ENCODE data around the gene MMAB.

Gene MMAB

DNA sequence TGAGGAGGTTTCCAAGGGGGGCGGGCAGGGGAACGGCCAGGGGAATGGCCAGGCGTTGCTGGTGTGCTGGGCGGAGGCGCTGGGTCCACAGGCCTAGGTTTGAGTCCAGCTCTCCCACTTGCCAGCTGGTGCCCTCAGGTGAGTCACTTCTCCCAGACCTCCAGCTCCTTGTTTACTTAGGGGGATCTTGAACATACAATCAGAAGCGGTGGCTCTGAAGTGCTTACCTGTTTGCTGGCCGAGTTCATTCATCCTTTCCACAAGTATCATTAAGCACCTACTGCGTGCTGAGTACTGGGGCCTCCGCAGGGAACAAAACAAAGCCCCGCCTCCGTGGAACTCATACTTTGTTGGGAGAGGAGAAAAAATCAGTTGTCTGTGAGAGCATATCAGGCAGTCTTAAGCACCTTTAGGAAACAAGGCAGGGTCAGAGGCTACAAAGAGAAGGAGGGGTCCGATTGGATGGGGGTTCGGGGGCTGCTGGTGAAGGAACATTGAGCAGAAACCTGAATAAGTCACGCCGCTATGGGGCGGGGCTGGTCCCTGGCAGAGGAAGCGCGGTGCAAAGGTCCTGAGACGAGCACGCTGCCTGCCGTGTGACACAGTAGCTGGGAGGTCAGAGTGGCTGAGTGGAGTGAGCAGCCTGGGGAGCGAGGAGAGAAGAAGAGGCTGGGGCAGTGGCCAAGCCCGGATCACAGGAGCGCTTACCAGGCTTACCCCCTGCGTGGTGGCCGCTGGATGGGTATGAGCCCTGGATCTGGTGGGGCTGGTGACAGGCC lies 15.3 kb upstream of the MMAB start:
- H3K4me3 ChIP-seq (ENCODE audit: control insufficient read depth, low read depth, low read length), result no peak overlapping the region
- TF ChIP-seq, protein P1, sequence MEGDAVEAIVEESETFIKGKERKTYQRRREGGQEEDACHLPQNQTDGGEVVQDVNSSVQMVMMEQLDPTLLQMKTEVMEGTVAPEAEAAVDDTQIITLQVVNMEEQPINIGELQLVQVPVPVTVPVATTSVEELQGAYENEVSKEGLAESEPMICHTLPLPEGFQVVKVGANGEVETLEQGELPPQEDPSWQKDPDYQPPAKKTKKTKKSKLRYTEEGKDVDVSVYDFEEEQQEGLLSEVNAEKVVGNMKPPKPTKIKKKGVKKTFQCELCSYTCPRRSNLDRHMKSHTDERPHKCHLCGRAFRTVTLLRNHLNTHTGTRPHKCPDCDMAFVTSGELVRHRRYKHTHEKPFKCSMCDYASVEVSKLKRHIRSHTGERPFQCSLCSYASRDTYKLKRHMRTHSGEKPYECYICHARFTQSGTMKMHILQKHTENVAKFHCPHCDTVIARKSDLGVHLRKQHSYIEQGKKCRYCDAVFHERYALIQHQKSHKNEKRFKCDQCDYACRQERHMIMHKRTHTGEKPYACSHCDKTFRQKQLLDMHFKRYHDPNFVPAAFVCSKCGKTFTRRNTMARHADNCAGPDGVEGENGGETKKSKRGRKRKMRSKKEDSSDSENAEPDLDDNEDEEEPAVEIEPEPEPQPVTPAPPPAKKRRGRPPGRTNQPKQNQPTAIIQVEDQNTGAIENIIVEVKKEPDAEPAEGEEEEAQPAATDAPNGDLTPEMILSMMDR (conservative IDR thresholded peaks at IDR 0.05; ENCODE audit: control insufficient read depth, insufficient read depth, low read depth, low read length), result no peak
- no peak for DNase-seq (ENCODE audit: low read depth)

DNA sequence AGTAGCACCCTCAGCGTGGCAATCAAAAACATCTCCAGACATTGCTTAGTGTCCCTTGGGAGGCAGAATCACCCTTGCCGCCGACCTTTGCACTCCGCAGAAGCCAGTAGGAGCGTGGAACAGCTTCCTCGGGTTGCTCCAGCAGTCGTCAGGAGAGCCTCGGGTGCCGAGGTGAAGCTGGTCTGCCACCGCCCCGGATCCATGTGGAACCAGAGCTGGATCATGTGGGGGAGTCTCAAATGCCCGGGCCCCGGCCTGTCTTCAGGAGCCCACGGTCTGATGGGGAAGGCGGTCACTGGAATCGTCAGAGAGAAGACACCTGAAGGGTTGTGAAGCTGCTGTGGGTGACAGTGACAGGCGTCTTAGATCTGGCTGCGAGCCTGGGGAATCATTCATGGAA lies 14.6 kb upstream of the MMAB start:
- no peak for DNase-seq (ENCODE audit: low read depth)
- H3K4me3 ChIP-seq (ENCODE audit: control insufficient read depth, low read depth, low read length), result no peak overlapping the region
- TF ChIP-seq, protein P1 (conservative IDR thresholded peaks at IDR 0.05; ENCODE audit: control insufficient read depth, insufficient read depth, low read depth, low read length), result no peak

DNA sequence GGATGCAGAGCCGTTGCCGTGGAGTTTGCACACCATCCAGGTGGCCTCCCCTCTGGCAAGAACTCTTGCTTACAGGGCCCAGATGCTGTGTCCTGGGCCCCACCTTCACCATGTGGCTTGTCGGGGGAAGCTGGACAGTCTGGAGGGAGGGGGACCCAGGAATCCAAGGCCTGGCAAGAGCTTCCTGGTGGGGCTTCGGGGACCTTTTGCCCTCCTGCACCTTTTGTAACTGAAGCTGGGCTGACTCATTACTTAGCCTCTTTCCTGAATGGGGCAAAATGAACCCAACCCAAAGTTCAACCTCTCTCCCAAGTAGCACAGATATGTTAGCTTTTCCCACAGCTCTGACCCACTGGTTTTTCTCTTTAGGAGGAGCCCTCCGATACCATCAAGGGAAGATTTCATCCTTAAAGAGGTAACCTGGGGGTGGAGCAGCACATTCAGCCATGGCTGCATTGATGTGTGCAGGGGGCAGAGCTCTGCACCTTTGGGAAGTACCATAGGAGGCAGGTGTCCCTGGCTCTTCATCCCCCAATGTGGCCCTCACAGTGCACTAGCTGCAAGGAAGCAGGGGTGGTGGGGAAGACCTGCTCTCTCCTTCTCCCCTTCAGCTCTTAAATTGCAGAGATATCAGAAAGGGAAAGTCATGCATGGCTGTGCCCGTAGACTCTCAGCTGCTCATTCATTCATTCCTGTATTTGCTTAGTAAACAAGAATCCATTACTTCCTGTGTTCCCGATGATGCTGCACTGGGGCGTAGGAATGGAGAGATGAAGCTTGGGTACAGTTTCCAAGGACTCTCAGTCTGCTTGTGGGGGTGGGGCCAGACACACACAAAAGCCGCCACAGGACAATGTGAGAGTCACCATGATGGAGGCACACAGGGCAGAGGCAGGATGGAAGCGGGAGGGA lies 13.3 kb upstream of the MMAB start:
- DNase-seq (ENCODE audit: low read depth), result no peak
- H3K4me3 ChIP-seq (ENCODE audit: control insufficient read depth, low read depth, low read length), result no peak overlapping the region
- TF ChIP-seq, protein P1 (conservative IDR thresholded peaks at IDR 0.05; ENCODE audit: control insufficient read depth, insufficient read depth, low read depth, low read length), result no peak

DNA sequence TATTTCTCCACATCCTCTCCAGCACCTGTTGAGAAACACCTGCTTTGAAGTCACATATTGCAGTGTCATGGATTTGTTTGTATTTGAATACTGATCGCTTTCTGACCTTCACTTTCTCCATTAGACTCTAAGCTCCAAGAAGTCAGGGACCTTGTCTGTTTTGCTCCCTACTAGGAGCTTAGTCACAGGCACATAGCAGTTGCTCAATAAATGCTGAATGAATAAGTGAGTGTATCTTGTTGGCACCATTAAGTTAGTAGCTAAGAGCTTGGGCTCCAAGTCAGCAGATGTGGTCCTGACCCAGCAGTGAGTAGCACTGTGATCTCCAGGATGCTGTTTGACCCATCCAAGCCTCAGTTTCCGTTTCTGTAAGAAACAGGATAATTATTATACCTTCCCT lies 10.4 kb upstream of the MMAB start:
- H3K4me3 ChIP-seq (ENCODE audit: control insufficient read depth, low read depth, low read length), result no peak overlapping the region
- TF ChIP-seq, protein P1 (conservative IDR thresholded peaks at IDR 0.05; ENCODE audit: control insufficient read depth, insufficient read depth, low read depth, low read length), result no peak
- DNase-seq (ENCODE audit: low read depth), result peak; percentile 13

DNA sequence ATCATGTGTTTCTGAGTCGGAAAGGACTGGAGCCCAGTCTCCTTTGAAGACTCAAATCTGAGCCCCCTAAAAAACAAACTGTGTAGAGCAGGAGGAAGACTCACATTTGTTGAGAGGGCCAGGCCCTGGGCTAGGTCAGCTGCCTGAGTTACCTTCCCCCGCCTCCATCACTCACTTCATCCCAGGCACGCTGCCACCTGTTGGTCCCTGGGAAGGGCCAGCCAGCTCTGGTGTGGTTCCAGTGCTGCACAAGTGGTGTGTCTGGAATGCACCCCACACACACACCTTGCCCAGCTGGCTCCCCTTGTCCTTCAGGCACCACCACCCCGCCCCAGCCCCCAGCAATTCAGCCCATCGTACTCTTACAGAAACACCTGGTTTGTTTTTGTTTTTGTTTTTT lies 9.3 kb upstream of the MMAB start:
- DNase-seq (ENCODE audit: low read depth), result no peak
- TF ChIP-seq, protein P1 (conservative IDR thresholded peaks at IDR 0.05; ENCODE audit: control insufficient read depth, insufficient read depth, low read depth, low read length), result no peak
- H3K4me3 ChIP-seq (ENCODE audit: control insufficient read depth, low read depth, low read length), result no peak overlapping the region

DNA sequence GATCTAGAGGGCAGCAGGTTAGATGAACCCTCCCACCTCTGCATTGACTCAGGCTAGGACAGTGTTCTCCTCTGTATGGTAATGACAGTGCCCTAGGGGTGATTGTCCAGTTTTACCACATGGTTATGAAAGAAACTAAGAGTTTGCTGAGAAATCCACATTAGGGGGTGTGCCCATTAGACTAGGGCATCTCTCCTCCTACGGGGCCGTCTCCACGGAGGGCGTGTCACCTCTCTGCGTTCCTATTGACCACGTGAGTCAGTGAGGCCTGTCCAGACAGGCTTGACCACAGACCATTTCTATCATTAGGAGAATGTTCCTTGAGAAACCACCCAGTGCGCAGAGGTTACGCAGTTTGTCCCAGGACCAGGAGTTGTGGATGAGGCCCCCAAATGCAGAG lies 8.6 kb upstream of the MMAB start:
- H3K4me3 ChIP-seq (ENCODE audit: control insufficient read depth, low read depth, low read length), result no peak overlapping the region
- TF ChIP-seq, protein P1 (conservative IDR thresholded peaks at IDR 0.05; ENCODE audit: control insufficient read depth, insufficient read depth, low read depth, low read length), result no peak
- peak; percentile 72 for DNase-seq (ENCODE audit: low read depth)
